HEK293T (cell line): Measurements from ENCODE around the gene QKI.

Experiments used
- ARNT ChIP-seq: fragments of 450-650 bp; IDR thresholded peaks from 2 replicates; pipeline ENCODE4 v1.6.1; 2017; ENCODE audit warnings: mild to moderate bottlenecking
- BHLHE40 ChIP-seq: fragments of 450-650 bp; IDR thresholded peaks from 2 replicates; pipeline ENCODE4 v1.6.1; 2016; ENCODE audit warnings: mild to moderate bottlenecking, moderate library complexity, borderline replicate concordance
- FOXK2 ChIP-seq: fragments of 450-650 bp; IDR thresholded peaks from 2 replicates; pipeline ENCODE4 v1.6.1; 2016; ENCODE audit warnings: mild to moderate bottlenecking
- FOXM1 ChIP-seq: fragments of 450-650 bp; IDR thresholded peaks from 2 replicates; pipeline ENCODE4 v1.6.1; 2017; ENCODE audit warnings: mild to moderate bottlenecking, borderline replicate concordance
- LEF1 ChIP-seq: fragments of 450-650 bp; IDR thresholded peaks from 2 replicates; pipeline ENCODE4 v1.6.1; 2017; ENCODE audit warnings: mild to moderate bottlenecking, borderline replicate concordance
- PKNOX1 ChIP-seq: fragments of 450-650 bp; IDR thresholded peaks from 2 replicates; pipeline ENCODE4 v1.6.1; 2016
- SP1 ChIP-seq: fragments of 450-650 bp; IDR thresholded peaks from 2 replicates; pipeline ENCODE4 v1.6.1; 2017
- SUZ12 ChIP-seq: fragments of 450-650 bp; IDR thresholded peaks from 2 replicates; pipeline ENCODE4 v1.6.1; 2016; ENCODE audit warnings: mild to moderate bottlenecking
- ZNF384 ChIP-seq: fragments of 450-650 bp; IDR thresholded peaks from 2 replicates; pipeline ENCODE4 v1.6.1; 2016

GRCh38 chr6:163432300-163432699, 17.8 kb downstream of the QKI start:
- no peak for TF ChIP-seq SP1
- no peak for TF ChIP-seq LEF1
- no peak for TF ChIP-seq ZNF384
- no peak for TF ChIP-seq FOXK2
- no peak for TF ChIP-seq BHLHE40
- no peak for TF ChIP-seq SUZ12
- TF ChIP-seq FOXM1: no peak
- no peak for TF ChIP-seq ARNT
- no peak for TF ChIP-seq PKNOX1
